ENCODE results near the gene GRIN2A.

DNA sequence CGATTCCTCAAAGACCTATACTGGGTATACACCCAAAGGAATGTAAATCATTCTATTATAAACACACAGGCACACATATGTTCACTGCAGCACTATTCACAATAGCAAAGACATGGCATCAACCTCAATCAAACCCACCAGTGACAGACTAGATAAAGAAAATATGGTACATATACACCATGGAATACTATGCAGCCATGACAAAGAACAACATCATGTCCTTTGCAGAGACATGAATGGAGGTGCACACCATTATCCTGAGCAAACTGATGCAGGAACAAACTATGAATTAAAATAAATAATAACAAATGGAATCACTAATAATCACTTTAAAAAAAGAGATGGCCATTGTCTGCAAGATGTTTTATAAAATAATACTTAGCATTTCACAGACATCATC, 380.1 kb downstream of the GRIN2A start:
- TF ChIP-seq, protein P1, sequence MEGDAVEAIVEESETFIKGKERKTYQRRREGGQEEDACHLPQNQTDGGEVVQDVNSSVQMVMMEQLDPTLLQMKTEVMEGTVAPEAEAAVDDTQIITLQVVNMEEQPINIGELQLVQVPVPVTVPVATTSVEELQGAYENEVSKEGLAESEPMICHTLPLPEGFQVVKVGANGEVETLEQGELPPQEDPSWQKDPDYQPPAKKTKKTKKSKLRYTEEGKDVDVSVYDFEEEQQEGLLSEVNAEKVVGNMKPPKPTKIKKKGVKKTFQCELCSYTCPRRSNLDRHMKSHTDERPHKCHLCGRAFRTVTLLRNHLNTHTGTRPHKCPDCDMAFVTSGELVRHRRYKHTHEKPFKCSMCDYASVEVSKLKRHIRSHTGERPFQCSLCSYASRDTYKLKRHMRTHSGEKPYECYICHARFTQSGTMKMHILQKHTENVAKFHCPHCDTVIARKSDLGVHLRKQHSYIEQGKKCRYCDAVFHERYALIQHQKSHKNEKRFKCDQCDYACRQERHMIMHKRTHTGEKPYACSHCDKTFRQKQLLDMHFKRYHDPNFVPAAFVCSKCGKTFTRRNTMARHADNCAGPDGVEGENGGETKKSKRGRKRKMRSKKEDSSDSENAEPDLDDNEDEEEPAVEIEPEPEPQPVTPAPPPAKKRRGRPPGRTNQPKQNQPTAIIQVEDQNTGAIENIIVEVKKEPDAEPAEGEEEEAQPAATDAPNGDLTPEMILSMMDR (conservative IDR thresholded peaks at IDR 0.05; ENCODE audit: low read length): no peak
- TF ChIP-seq EZH2phosphoT487 (IDR thresholded peaks at IDR 0.05; ENCODE audit: borderline replicate concordance, low read depth, low read length): no peak

Measured in OCI-LY7 (cell line).